ENCODE results near the gene MUS81. TPM values are rescaled to one million over a fixed set of nuclear protein-coding genes. Genes with fewer than 3 reads are reported as not detected.
A peak's percentile ranks its signal among the peaks of the same experiment; 100 is the strongest.

The MUS81 gene
- total and polyA plus RNA-seq, 2 of the 13 experiments (the other 11 are each of a cell fraction or from before 2014, with no cell fraction given): 25.6 to 30.2 TPM

GRCh38 chr11:65888163-65888814 is 28.1 kb downstream of the MUS81 start, which contains the start of gene FIBP (continued):
- TF ChIP-seq KIAA2018 (CRISPR knock-in tag; IDR thresholded peaks at IDR 0.05; ENCODE audit: borderline replicate concordance) (no peak), PRDM4 (CRISPR knock-in tag; IDR thresholded peaks at IDR 0.05; ENCODE audit: borderline replicate concordance) (no peak), ATF3 (CRISPR knock-in tag; IDR thresholded peaks at IDR 0.05) (no peak), RXRB (CRISPR knock-in tag; IDR thresholded peaks at IDR 0.05; ENCODE audit: borderline replicate concordance) (no peak), ZNF292 (CRISPR knock-in tag; IDR thresholded peaks at IDR 0.05; ENCODE audit: borderline replicate concordance, low read depth) (no peak), NRL (CRISPR knock-in tag; IDR thresholded peaks at IDR 0.05; ENCODE audit: borderline replicate concordance) (peak; percentile 29; the same call in 1 of the 2 replicates), THRA (CRISPR knock-in tag; IDR thresholded peaks at IDR 0.05; ENCODE audit: borderline replicate concordance) (peak; percentile 17; the same call in 1 of the 2 replicates), SIN3A (IDR thresholded peaks at IDR 0.05; ENCODE audit: borderline replicate concordance, low read depth, low read length) (peak; percentile 60; the same call in 1 of the 2 replicates), ZNF510 (CRISPR knock-in tag; IDR thresholded peaks at IDR 0.05; ENCODE audit: low read depth) (no peak), BCLAF1 (IDR thresholded peaks at IDR 0.05) (no peak), MED8 (CRISPR knock-in tag; IDR thresholded peaks at IDR 0.05; ENCODE audit: insufficient replicate concordance) (no peak), TAF1 (CRISPR knock-in tag; IDR thresholded peaks at IDR 0.05) (peak; percentile 57; the same call in 1 of the 2 replicates)

All from HepG2 (cell line).